ENCODE measurements around the gene RAB18. TPM values are rescaled to one million over a fixed set of nuclear protein-coding genes. Genes with fewer than 3 reads are reported as not detected.
A peak's percentile ranks its signal among the peaks of the same experiment; 100 is the strongest.

Gene RAB18
- total and polyA plus RNA-seq, 9 of the 15 experiments (the other 6 are each of a cell fraction or from before 2014, with no cell fraction given), result 10.5 to 46.3 (median 32.5) TPM

- TF ChIP-seq MAZ (CRISPR knock-in tag; conservative IDR thresholded peaks at IDR 0.05 in 1 of 2, IDR thresholded peaks at IDR 0.05 in 1 of 2) (no peak), MNT (conservative IDR thresholded peaks at IDR 0.05) (0 out of 4 replicates have a peak, but pooled peaks of 1 of the 2 experiments have one; percentile 17), ZFP36 (IDR thresholded peaks at IDR 0.05; ENCODE audit: low read depth, low read length, partially characterized antibody) (peak; percentile 22), ESRRA (IDR thresholded peaks at IDR 0.05; ENCODE audit: borderline replicate concordance, low read depth) (peak; percentile 98), BRD4 (IDR thresholded peaks at IDR 0.05) (no peak), ZNF766 (CRISPR knock-in tag; conservative IDR thresholded peaks at IDR 0.05) (0 out of 2 replicates have a peak, but pooled peaks have one; percentile 19), RAD21 (CRISPR knock-in tag; conservative IDR thresholded peaks at IDR 0.05 in 1 of 2, IDR thresholded peaks at IDR 0.05 in 1 of 2) (peak; percentile 73 to 84)
- TF ChIP-seq, protein P1, sequence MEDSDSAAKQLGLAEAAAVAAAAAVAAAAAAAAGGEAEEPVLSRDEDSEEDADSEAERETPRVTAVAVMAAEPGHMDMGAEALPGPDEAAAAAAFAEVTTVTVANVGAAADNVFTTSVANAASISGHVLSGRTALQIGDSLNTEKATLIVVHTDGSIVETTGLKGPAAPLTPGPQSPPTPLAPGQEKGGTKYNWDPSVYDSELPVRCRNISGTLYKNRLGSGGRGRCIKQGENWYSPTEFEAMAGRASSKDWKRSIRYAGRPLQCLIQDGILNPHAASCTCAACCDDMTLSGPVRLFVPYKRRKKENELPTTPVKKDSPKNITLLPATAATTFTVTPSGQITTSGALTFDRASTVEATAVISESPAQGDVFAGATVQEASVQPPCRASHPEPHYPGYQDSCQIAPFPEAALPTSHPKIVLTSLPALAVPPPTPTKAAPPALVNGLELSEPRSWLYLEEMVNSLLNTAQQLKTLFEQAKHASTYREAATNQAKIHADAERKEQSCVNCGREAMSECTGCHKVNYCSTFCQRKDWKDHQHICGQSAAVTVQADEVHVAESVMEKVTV (CRISPR knock-in tag; IDR thresholded peaks at IDR 0.05), result peak; percentile 46; the same call in 1 of the 2 replicates
These were observed 54.5 kb downstream of the RAB18 start (continued) for GRCh38 chr10:27558612-27559020.

Measured in K562 (cell line).